ENCODE measurements around the gene DDOST. TPM values are rescaled to one million over a fixed set of nuclear protein-coding genes. Genes with fewer than 3 reads are reported as not detected.

DDOST gene
- total RNA-seq, 2 donors from 2014 or later = 76.8 to 114 TPM

GRCh38 chr1:20632386-20632785 is 28.8 kb downstream of the DDOST start:
- no peak for TF ChIP-seq CTCF (IDR thresholded peaks at IDR 0.05)
- TF ChIP-seq POLR2A (IDR thresholded peaks at IDR 0.05) = no peak
- H3K27me3 ChIP-seq = no peaks in the 10 kb centered on the region
- intact Hi-C loops (cut with DNase I) = no loop called here
- H3K27ac ChIP-seq = no peak overlapping the region
- DNase-seq = no peak
- no peak overlapping the region for H3K4me3 ChIP-seq
- ATAC-seq = no peak
- WGBS, 2 donors = 85 to 91% methylated on average over 3 of the region's 3 CpGs
- no peaks in the 10 kb centered on the region for H3K9me3 ChIP-seq
- no peaks in the 10 kb centered on the region for H3K36me3 ChIP-seq (replicated peaks in 1 of 2; ENCODE audit: insufficient read depth in 1 of 2, low read depth in 2 of 2)
- peaks cover 18% of the 10 kb centered on the region for H3K4me1 ChIP-seq

DNA sequence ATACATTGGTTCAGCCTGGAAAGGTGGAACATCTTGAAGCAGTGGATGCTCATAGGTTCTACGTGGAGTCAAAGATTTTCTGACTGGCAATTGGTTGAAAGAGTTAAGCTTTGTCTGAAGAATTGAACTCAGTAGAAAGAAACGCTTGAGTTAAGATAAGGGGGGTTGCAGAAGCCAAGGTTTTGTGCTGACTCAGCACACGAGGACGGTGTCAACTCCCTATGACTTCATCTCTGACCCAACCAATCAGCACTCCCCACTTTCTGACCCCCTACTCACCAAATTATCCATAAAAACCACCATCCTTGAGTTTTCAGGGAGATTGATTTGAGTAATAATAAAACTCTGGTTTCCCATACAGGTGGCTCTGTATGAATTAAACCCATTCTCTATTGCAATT is 30.4 kb downstream of the DDOST start:
- no peak overlapping the region for H3K4me3 ChIP-seq
- no peaks in the 10 kb centered on the region for H3K36me3 ChIP-seq (replicated peaks in 1 of 2; ENCODE audit: insufficient read depth in 1 of 2, low read depth in 2 of 2)
- no peak for ATAC-seq
- peaks cover 18% of the 10 kb centered on the region for H3K4me1 ChIP-seq
- WGBS, 2 donors = 15 to 20% methylated on average over 4 of the region's 4 CpGs
- H3K27me3 ChIP-seq = no peaks in the 10 kb centered on the region
- intact Hi-C loops (cut with DNase I) = no loop called here
- H3K27ac ChIP-seq = no peak overlapping the region
- TF ChIP-seq CTCF (IDR thresholded peaks at IDR 0.05) = no peak
- TF ChIP-seq POLR2A (IDR thresholded peaks at IDR 0.05) = no peak
- DNase-seq = no peak
- H3K9me3 ChIP-seq = no peaks in the 10 kb centered on the region

- no peak overlapping the region for H3K27ac ChIP-seq
- H3K27me3 ChIP-seq = no peaks in the 10 kb centered on the region
- no peak for DNase-seq
- TF ChIP-seq POLR2A (IDR thresholded peaks at IDR 0.05) (no peak), CTCF (IDR thresholded peaks at IDR 0.05) (no peak)
- H3K4me3 ChIP-seq = no peak overlapping the region
- H3K36me3 ChIP-seq (replicated peaks in 1 of 2; ENCODE audit: insufficient read depth in 1 of 2, low read depth in 2 of 2) = no peaks in the 10 kb centered on the region
- 30 to 50% methylated on average over 1 of the region's 1 CpG for WGBS, 2 donors
- no peaks in the 10 kb centered on the region for H3K4me1 ChIP-seq
- no peaks in the 10 kb centered on the region for H3K9me3 ChIP-seq
- intact Hi-C loops (cut with DNase I) = no loop called here
- ATAC-seq = no peak
Measured at GRCh38 chr1:20626524-20626923, 34.6 kb downstream of the DDOST start.

- no peak for ATAC-seq
- intact Hi-C loops (cut with DNase I) = no loop called here
- H3K27ac ChIP-seq = no peak overlapping the region
- no peaks in the 10 kb centered on the region for H3K27me3 ChIP-seq
- no peak overlapping the region for H3K4me3 ChIP-seq
- H3K36me3 ChIP-seq (replicated peaks in 1 of 2; ENCODE audit: insufficient read depth in 1 of 2, low read depth in 2 of 2) = no peaks in the 10 kb centered on the region
- no peaks in the 10 kb centered on the region for H3K9me3 ChIP-seq
- TF ChIP-seq CTCF (IDR thresholded peaks at IDR 0.05) = no peak
- TF ChIP-seq POLR2A (IDR thresholded peaks at IDR 0.05) = no peak
- WGBS, 2 donors = 36 to 64% methylated on average over 1 of the region's 1 CpG
- no peaks in the 10 kb centered on the region for H3K4me1 ChIP-seq
- DNase-seq = no peak
Measured at GRCh38 chr1:20626098-20626427, 35.1 kb downstream of the DDOST start.

- no peak for ATAC-seq
Measured at GRCh38 chr1:20625176-20626097, 35.7 kb downstream of the DDOST start.

More at GRCh38 chr1:20625176-20626097, 35.7 kb downstream of the DDOST start:
- H3K27me3 ChIP-seq = no peaks in the 10 kb centered on the region
- no peak overlapping the region for H3K4me3 ChIP-seq
- H3K27ac ChIP-seq = no peak overlapping the region
- TF ChIP-seq POLR2A (IDR thresholded peaks at IDR 0.05) (no peak), CTCF (IDR thresholded peaks at IDR 0.05) (no peak)
- H3K36me3 ChIP-seq (replicated peaks in 1 of 2; ENCODE audit: insufficient read depth in 1 of 2, low read depth in 2 of 2) = no peaks in the 10 kb centered on the region
- intact Hi-C loops (cut with DNase I) = no loop called here
- H3K4me1 ChIP-seq = no peaks in the 10 kb centered on the region
- no peaks in the 10 kb centered on the region for H3K9me3 ChIP-seq
- WGBS, 2 donors = 74 to 77% methylated on average over 3 of the region's 3 CpGs
- no peak for DNase-seq

Measured in body of pancreas (tissue), 4 donors.